NOMO-1 (cell line): ENCODE measurements around the gene SFTA2.
A peak's percentile ranks its signal among the peaks of the same experiment; 100 is the strongest.
"Not testable (repeated sequence)": the region's sequence is repeated elsewhere in the genome, so short reads cannot be mapped to it uniquely, and the experiment has no call there.

Source experiments
- DNase-seq, 2 experiments: peaks; one replicate each; lab custom pipeline; 2025; ENCODE audit not compliant: unreplicated experiment in 2 of 2; lab: John Stamatoyannopoulos, UW

SFTA2 gene

DNA sequence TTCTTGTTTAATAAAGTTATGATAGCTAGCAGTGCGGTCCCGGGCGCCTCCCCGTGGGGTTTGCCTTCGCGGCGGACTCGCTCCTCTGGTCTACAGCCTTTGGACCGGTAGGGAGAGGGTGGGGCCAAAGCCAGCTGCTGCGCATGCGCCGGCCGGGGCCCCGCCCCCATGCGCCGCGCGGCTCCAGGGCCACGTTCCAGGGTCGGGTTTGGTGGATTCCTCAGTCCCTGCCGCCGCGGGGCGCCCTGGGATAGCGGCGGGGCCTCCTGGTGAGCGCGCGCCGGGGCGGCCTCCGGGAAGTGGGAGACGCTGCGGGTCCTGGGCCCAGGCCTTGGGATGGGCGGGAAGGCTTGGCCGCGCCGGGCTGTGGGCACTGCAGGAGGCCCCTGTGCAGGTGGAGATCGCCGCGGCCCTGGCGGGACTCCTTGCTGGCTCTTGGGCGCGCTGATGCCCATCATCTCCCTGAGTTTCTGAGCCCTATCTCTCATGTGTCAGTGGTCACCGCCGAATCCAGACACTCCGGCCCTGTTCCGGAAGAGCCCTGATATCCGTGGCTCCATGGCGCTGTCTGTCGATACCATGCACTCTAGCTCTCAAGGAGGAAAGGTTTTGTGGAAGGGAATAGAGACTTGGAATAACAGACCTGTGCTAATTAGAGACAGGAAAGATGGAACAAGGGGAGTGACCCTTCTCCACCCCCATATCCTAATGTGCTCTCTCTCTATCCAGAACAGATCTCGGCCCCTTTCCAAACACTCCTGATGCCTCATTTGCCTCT is 17.7 kb downstream of the SFTA2 start, which contains the start of gene VARS2:
Gene VARS2 (plus strand): TSS at position 163 of the 778 bp plus-strand sequence. CDS start 599 bp downstream, at position 762.
- DNase-seq: peak; percentile 83 to 94

DNA sequence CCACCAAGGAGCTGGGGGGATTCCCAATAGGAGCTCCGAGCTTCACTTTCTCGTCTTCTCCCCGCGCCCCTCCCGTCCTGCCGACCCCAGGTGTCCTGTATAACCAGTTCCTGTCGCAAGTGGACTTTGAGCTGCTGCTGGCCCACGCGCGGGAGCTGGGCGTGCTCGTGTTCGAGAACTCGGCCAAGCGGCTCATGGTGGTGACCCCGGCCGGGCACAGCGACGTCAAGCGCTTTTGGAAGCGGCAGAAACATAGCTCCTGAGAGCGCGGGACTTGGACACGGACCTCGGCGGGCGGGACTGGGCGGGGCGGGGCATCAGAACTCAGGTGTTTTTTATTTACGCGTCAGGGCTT is 18.3 kb downstream of the SFTA2 start:
- DNase-seq: no peak

DNA sequence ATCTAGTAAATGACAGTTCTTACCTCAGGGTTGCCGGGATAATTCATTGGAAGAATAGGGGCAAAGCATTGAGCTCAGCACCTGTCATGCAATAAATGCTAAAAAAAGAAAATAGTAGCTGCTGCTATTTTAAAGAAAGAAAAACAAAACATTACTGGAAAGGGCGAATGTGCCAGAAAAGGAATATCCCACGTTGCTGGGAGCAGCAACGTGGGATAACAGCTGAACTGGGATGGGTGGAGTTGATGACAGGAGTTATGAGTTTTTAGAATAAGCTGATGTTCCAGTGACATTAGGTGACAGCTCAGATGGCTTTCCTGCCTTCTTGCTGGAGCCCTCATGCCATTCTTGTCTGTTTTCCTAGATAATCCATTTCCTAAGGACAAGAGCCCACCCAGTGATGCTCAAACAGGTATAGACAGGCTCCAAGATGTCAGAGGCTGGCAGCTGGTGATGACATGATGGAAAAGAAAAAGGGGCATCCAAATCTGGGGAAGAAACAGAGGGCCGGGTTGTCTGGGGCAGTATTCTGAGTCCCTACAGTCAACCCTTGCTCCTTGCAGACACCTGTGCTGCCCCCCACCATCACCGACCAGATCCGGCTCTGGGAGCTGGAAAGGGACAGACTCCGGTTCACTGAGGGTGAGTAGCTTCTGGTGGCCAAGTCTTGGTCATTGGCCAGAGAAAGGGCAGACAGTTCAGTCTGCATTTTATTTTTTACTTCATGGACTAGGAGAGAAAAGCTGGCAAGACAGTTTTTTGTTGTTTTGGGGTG is 19.0 kb downstream of the SFTA2 start:
- DNase-seq: no peak

DNA sequence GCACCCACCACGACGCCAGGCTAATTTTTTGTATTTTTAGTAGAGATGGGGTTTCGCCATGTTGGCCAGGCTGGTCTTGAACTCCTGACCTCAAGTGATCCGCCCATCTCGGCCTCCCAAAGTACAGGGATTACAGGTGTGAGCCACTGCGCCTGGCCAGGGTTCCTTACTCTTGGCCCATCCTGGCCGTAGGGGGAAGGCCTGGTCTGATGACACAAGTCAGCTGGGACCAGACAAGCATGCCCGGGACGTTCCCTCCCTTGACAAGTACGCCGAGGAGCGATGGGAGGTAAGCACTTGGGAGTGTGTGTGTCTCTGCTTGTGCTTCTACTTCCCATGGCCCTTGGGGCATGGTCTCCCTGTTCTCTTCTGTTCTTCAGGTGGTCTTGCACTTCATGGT is 21.5 kb downstream of the SFTA2 start:
- DNase-seq: not testable (repeated sequence)

DNA sequence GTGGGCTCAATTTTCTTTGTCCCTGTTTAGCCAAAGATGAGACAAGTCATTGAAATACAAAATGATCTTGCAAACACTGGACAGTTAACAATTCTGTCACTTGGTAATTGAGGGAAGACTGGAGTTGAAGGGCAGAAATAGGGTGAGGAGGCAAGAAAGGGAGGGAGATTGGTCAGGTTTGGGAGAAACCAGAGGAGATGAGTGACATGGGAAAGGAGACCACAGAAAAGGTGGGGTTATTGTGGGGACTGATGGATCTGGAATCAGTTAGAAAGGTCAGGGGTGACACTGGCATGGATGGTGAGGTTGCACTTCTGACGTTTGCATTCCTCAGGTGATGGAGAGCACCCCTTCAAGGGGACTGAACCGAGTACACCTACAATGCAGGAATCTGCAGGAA is 23.3 kb downstream of the SFTA2 start:
- no peak for DNase-seq

DNA sequence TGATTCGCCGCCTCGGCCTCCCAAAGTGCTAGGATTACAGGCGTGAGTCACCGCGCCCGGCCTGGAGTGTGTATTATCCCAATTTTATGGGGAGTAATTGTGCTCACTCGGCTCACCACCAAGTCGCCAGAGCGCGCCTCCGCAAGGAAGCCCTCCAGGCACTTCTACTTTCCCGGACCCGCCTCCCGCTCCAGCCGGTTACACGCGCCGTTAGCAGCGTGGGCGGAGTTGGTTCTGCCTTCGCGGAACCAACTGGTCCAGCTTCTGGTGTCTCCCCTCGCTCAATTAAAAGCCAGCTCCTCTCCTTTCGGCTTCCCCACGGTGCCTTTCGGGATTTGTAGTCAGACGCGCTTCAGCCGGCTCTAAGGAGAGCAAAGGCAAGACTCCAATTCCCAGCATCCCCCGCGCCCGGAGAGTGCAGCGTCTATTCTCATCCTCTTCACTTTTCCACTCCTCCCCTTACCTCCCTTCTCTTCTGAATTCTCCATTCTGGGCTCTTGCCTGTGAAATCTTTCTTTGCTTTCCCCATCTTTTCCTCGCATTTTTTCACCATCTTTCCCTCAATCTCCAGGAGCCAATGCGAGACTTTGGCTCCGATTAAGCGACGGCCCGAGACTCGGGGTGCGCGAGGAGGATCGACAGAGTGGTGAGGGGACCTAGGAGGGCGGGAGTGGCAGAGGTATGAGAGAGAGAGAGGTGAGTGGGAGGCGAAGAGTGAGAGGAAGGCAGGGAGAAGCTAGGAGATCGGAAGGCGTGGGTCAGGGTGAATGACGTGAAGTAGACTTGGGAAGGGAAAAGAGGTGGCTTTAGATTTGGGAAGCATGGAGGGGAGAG is 24.0 kb downstream of the SFTA2 start, which contains the start of gene GTF2H4:
Gene GTF2H4 (plus strand): TSS at position 450 of the 834 bp plus-strand sequence.
- peak; percentile 96 to 99 for DNase-seq

DNA sequence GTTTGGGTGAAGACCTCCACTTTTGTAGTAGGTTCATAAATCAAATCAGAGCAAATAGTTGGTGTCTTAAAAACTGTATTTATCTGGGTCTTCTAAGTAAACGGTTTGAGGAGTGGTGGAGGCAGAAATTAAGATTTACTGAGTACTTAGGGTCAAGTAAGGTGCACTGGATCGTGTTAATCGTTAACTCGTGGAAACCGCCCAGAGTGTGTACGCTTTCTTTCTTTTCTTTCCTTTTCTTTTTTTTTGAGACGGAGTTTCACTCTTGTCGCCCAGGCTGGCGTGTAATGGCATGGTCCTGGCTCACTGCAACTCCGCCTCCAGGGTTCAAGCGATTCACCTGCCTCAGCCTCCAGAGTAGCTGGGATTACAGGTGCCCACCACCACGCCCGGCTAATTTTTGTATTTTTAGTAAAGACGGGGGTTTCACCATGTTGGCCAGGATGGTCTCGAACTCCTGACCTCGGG is 24.6 kb downstream of the SFTA2 start:
- DNase-seq: not testable (repeated sequence)

DNA sequence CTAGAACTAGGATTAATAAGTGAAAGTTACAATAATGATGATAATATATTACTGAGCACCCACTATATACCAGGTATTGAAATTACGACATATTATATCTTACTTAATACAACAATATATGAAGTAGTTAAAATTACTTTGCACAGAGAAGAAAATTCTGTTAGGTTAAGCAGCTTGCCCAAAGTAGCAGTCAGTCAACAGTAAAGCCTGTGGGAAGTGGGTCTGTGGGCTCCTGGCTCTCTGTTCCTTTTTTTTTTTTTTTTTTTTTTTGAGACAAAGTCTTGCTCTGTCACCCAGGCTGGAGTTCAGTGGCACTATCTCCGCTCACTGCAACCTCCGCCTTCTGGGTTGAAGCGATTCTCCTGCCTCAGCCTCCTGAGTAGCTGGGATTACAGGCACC is 28.7 kb downstream of the SFTA2 start:
- peak; percentile 19 to 25 for DNase-seq

DNA sequence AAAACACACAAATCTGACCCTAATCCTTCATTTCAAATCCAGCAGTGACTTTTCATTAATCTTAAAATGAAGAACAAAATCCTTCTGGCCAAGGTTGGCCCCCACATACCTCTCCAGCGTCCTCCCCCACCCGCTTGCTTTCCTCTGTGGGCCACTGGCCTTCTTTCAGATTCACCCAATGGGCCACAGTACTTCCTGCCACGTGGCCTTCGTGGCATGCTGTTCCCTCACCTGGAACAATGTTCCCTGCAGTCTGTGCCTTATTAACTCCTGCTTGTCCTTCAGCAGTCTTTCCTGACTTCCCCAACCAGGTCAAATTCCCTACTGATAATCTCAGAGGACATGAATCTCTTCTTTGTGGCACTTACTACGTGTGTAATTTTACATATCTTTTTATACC is 29.3 kb downstream of the SFTA2 start:
- no peak for DNase-seq

DNA sequence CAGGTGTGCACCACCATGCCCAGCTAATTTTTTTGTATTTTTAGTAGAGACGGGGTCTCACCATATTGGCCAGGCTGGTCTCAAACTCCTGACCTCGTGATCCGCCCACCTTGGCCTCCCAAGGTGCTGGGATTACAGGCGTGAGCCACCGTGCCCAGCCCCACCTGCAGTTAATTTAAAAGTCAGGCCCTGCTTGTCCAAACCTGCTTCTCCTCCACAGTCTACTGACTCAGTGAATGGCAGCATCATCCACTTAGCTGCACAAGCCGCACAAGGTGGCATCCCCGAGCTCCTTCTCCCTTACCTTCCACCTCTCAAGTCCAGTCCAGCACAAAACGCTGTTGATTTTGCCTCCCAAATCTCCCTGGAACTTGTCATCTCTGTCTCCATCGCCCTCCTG is 29.8 kb downstream of the SFTA2 start:
- DNase-seq: not testable (repeated sequence)

DNA sequence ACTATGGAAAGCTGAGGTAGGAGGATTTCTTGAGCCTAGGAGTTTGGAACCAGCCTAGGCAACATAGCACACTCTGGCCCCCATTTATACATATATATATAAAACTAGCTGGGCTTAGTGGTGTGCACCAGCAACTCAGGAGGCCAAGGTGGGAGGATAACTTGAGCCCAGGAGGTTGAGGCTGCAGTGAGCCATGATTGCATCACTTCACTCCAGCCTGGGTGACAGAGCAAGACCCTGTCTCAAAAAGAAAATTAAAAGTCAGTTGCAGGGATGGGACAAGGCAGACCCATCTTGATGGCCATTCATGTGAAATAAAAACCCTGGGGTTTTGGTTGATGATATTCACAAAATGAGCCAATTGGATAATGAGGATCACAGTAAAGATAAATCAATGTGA is 30.5 kb downstream of the SFTA2 start:
- DNase-seq: no peak

DNA sequence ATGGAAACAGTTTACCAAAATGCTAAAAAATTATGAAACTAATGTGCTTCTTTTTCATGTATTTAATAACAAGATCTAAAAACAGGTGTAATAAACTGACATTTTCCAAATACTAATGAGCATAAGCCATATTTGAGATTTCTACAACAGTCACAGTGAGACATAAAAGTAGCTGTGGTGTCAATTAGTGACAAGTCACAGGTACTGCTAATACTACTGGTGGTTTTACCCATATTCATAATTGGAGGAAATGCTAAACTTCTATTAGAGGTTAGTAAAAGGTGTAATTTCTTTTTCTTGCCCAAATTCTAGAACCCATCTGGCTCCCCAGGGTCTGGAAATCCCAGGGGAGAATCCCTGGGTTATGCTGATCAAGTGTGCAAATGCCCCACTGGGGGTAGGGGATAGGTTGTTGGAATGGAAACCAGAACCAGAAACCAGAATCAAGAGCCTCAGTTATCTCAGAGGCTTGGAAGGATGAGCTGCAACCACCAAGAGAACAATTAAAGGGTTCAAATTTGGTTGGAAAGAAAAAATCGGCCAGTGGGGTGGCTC is 31.0 kb downstream of the SFTA2 start:
- no peak for DNase-seq

DNA sequence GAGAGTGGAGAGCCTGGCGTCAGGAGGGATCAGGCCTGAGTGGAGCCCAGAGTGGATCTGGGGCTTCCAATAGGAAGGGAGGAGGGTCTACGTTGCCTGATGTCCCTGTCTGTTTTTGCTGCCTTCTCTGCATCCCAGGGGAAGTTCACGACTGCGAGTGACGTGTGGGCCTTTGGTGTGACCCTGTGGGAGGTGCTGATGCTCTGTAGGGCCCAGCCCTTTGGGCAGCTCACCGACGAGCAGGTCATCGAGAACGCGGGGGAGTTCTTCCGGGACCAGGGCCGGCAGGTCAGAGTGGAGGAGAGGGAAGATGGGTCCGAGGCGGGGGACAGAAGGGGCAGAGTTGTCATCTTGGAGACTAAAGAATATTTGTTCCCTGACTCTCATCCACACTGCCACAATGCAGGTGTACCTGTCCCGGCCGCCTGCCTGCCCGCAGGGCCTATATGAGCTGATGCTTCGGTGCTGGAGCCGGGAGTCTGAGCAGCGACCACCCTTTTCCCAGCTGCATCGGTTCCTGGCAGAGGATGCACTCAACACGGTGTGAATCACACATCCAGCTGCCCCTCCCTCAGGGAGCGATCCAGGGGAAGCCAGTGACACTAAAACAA is 33.1 kb downstream of the SFTA2 start:
- no peak for DNase-seq

DNA sequence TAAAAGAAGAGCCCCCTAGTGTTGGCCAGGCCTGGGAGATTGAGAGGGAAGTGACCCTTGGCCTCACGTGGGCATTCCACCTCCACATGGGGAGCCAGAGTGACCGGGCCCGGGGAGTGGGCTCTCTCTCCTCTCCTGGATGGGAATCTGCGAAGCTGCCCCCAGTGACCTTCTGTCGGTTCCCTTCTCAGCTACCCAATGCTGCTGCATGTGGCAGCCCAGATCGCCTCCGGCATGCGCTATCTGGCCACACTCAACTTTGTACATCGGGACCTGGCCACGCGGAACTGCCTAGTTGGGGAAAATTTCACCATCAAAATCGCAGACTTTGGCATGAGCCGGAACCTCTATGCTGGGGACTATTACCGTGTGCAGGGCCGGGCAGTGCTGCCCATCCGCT is 34.1 kb downstream of the SFTA2 start:
- no peak for DNase-seq

DNA sequence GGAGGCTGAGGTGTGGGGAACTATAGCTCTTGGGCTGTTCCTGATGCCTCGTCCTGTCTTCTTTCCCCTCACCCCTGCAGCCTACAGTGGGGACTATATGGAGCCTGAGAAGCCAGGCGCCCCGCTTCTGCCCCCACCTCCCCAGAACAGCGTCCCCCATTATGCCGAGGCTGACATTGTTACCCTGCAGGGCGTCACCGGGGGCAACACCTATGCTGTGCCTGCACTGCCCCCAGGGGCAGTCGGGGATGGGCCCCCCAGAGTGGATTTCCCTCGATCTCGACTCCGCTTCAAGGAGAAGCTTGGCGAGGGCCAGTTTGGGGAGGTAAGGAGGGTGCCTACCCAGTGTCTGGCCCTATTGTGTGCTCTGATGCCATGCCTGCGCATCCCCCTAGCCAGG is 35.4 kb downstream of the SFTA2 start:
- DNase-seq: no peak

DNA sequence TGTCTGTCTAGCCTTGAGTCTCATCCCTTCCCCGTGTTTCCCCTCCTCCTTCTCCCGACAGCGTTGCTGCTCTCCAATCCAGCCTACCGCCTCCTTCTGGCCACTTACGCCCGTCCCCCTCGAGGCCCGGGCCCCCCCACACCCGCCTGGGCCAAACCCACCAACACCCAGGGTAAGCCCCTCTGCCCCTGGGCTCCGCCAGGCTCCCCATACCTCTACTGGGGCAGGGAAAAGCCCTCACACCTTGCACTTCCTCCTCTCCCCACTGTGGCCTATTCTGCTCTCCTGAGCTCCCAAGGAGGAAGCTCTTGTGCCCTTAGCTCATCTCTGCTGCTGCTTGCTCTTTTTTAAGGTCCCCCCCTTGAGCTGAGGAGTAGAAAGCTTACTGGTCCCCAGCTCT is 36.6 kb downstream of the SFTA2 start:
- no peak for DNase-seq

DNA sequence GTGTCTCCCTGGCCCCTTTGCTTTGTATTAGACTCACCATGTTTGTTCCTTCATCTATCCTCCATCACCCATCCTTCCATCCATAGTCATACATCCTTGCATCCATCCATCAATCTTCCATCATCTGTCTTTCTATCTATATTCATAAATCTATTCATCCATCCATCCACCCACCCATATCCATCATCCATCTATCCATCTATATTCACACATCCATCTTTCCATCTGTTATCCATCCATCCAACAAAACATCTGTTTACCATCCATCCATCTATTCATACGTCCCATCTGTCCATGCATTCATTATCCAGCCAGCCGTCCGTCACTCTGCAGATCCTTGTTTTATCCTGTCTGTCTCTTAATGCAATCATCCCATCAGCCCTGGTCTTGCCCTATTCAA is 37.0 kb downstream of the SFTA2 start:
- no peak for DNase-seq

DNA sequence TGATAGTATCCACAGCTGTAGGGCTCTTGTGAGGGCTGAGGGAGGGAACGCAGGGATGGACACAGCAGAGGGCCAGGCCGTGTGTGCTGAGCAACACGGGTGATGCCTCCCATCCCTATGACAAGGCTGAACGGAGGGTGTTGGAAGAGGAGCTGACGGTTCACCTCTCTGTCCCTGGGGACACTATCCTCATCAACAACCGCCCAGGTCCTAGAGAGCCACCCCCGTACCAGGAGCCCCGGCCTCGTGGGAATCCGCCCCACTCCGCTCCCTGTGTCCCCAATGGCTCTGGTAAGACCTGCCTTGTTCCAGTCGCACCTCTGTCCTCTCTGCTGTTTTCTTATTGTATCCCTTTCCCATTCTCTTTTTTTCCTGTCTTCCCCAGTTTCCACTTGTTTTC is 37.6 kb downstream of the SFTA2 start:
- DNase-seq: no peak

DNA sequence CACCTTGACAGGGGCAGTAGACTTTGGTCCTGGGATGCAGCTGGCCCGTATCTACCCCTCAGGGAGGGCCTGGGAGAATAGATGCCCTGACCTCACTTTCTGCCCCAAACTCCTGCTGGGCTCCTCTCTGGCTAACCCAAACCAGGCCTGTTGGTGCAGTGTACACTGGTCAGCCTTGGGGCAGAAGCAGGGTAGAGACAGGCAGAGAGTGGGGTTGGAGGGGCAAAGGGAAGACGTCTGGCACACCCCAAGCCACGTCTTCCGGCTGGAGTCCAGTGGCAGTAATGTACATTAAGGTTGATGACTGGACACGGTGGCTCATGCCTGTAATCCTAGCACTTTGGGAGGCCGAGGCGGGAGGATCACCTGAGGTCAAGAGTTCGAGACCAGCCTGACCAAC is 38.3 kb downstream of the SFTA2 start:
- DNase-seq: no peak

DNA sequence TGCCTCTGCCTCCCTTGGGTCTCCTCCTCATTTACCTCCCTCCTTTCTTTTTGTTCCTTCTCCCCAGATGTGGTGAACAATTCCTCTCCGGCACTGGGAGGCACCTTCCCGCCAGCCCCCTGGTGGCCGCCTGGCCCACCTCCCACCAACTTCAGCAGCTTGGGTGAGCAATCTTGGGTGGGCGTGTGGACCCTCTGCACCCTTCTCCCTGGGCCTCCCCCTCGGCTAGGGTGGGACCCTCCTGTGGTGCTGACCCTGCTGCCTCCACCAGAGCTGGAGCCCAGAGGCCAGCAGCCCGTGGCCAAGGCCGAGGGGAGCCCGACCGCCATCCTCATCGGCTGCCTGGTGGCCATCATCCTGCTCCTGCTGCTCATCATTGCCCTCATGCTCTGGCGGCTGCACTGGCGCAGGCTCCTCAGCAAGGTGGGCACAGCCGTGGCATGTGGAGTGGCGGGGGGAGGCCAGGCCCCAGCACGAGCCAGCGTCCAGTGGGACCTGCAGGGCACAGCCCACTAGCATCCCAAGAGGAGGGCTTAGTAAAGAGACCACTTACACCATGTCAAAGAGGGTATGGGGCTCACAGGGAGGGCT is 38.9 kb downstream of the SFTA2 start:
- DNase-seq: no peak
